ENCODE data around the gene SYT6.

DNA sequence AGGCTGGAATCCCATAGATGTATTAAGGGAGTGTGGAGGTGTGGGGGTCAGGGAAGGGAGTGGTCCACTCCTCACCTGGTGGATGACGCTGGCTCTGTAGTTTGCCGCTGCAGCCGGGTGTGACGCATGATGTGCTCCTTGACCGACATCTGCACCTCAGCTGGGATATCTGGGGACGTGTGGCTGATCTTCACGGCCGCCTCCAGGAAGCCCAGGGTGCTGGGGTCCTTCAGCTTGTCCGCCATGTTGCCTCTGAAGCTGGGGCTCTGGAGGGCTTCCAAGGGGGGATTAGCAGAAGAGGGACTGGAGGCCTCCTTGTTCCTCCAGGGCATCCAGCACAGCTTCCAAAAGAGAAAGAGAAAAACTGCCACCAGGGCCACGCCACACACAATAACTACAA lies 14.1 kb downstream of the SYT6 start:
- TF ChIP-seq, protein P1, sequence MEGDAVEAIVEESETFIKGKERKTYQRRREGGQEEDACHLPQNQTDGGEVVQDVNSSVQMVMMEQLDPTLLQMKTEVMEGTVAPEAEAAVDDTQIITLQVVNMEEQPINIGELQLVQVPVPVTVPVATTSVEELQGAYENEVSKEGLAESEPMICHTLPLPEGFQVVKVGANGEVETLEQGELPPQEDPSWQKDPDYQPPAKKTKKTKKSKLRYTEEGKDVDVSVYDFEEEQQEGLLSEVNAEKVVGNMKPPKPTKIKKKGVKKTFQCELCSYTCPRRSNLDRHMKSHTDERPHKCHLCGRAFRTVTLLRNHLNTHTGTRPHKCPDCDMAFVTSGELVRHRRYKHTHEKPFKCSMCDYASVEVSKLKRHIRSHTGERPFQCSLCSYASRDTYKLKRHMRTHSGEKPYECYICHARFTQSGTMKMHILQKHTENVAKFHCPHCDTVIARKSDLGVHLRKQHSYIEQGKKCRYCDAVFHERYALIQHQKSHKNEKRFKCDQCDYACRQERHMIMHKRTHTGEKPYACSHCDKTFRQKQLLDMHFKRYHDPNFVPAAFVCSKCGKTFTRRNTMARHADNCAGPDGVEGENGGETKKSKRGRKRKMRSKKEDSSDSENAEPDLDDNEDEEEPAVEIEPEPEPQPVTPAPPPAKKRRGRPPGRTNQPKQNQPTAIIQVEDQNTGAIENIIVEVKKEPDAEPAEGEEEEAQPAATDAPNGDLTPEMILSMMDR (IDR thresholded peaks at IDR 0.05 in 2 of 3, conservative IDR thresholded peaks at IDR 0.05 in 1 of 3; ENCODE audit: control insufficient read depth in 2 of 3, extremely low read depth in 1 of 3, insufficient read depth in 1 of 3, low read depth in 3 of 3, low read length in 3 of 3): no peak
- no peak for TF ChIP-seq HCFC1 (IDR thresholded peaks at IDR 0.05; ENCODE audit: low read length)
- TF ChIP-seq, protein P2, sequence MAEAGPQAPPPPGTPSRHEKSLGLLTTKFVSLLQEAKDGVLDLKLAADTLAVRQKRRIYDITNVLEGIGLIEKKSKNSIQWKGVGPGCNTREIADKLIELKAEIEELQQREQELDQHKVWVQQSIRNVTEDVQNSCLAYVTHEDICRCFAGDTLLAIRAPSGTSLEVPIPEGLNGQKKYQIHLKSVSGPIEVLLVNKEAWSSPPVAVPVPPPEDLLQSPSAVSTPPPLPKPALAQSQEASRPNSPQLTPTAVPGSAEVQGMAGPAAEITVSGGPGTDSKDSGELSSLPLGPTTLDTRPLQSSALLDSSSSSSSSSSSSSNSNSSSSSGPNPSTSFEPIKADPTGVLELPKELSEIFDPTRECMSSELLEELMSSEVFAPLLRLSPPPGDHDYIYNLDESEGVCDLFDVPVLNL (IDR thresholded peaks at IDR 0.05; ENCODE audit: low read depth, low read length): no peak
- TF ChIP-seq EP300 (IDR thresholded peaks at IDR 0.05; ENCODE audit: borderline replicate concordance in 1 of 2, control insufficient read depth in 1 of 2, low read depth in 2 of 2, low read length in 2 of 2): no peak
- TF ChIP-seq MEF2A (IDR thresholded peaks at IDR 0.05; ENCODE audit: insufficient read depth, low read depth, low read length): no peak
- TF ChIP-seq FOXM1 (IDR thresholded peaks at IDR 0.05; ENCODE audit: low read depth, low read length): no peak
- TF ChIP-seq SRF (IDR thresholded peaks at IDR 0.05; ENCODE audit: low read depth in 2 of 2, low read length in 2 of 2): no peak
- no peak for TF ChIP-seq IRF4 (IDR thresholded peaks at IDR 0.05; ENCODE audit: low read depth, low read length)
- no peak for TF ChIP-seq CREB1 (IDR thresholded peaks at IDR 0.05; ENCODE audit: low read depth)
- no peak for TF ChIP-seq NR2C1 (IDR thresholded peaks at IDR 0.05)
- TF ChIP-seq KDM1A (IDR thresholded peaks at IDR 0.05; ENCODE audit: borderline replicate concordance): no peak
- TF ChIP-seq RBBP5 (conservative IDR thresholded peaks at IDR 0.05): no peak
- TF ChIP-seq, protein P3, sequence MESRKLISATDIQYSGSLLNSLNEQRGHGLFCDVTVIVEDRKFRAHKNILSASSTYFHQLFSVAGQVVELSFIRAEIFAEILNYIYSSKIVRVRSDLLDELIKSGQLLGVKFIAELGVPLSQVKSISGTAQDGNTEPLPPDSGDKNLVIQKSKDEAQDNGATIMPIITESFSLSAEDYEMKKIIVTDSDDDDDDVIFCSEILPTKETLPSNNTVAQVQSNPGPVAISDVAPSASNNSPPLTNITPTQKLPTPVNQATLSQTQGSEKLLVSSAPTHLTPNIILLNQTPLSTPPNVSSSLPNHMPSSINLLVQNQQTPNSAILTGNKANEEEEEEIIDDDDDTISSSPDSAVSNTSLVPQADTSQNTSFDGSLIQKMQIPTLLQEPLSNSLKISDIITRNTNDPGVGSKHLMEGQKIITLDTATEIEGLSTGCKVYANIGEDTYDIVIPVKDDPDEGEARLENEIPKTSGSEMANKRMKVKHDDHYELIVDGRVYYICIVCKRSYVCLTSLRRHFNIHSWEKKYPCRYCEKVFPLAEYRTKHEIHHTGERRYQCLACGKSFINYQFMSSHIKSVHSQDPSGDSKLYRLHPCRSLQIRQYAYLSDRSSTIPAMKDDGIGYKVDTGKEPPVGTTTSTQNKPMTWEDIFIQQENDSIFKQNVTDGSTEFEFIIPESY (IDR thresholded peaks at IDR 0.05): no peak
- no peak for TF ChIP-seq BCL11A (IDR thresholded peaks at IDR 0.05; ENCODE audit: low read depth, low read length)

All from GM12878 (cell line).